HG03575 (cell line): ENCODE measurements around the gene MBOAT2.

Source experiments
- ATAC-seq: cut with Tn5 transposase; IDR thresholded peaks from one replicate; pipeline ENCODE4 v1.9.1; 2021; ENCODE audit not compliant: unreplicated experiment, insufficient number of reproducible peaks, low FRiP score; ENCODE audit errors: extremely low read depth

The MBOAT2 gene

GRCh38 chr2:9021563-9022211 is 18.2 kb upstream of the MBOAT2 start:
- no peak for ATAC-seq

- no peak for ATAC-seq
Measured at GRCh38 chr2:9020267-9020666, 16.8 kb upstream of the MBOAT2 start.

- no peak for ATAC-seq
Measured at GRCh38 chr2:9018534-9018933, 15.1 kb upstream of the MBOAT2 start.

GRCh38 chr2:9018109-9018508 is 14.6 kb upstream of the MBOAT2 start:
- ATAC-seq: no peak

- ATAC-seq: no peak
Measured at GRCh38 chr2:9017411-9017810, 13.9 kb upstream of the MBOAT2 start.

GRCh38 chr2:9015998-9016397 is 12.5 kb upstream of the MBOAT2 start:
- ATAC-seq: no peak

- no peak for ATAC-seq
Measured at GRCh38 chr2:9013403-9013802, 9.9 kb upstream of the MBOAT2 start.

GRCh38 chr2:9010866-9011265 is 7.4 kb upstream of the MBOAT2 start:
- no peak for ATAC-seq

- no peak for ATAC-seq
Measured at GRCh38 chr2:9008951-9009664, 5.6 kb upstream of the MBOAT2 start.

GRCh38 chr2:9006368-9006767 is 2.9 kb upstream of the MBOAT2 start:
- ATAC-seq: no peak

GRCh38 chr2:9004338-9005204 is 1.1 kb upstream of the MBOAT2 start:
- ATAC-seq: no peak

- no peak for ATAC-seq
Measured at GRCh38 chr2:9003366-9003615, 193 bp downstream of the MBOAT2 start.

- no peak for ATAC-seq
Measured at GRCh38 chr2:9002637-9003365, 683 bp downstream of the MBOAT2 start.

- no peak for ATAC-seq
Measured at GRCh38 chr2:9002313-9002636, 1.2 kb downstream of the MBOAT2 start.

- no peak for ATAC-seq
Measured at GRCh38 chr2:9001778-9002177, 1.7 kb downstream of the MBOAT2 start.

- ATAC-seq: no peak
Measured at GRCh38 chr2:9001229-9001628, 2.3 kb downstream of the MBOAT2 start.

- ATAC-seq: no peak
Measured at GRCh38 chr2:9000442-9000841, 3.0 kb downstream of the MBOAT2 start.

- ATAC-seq: no peak
Measured at GRCh38 chr2:8999797-9000196, 3.7 kb downstream of the MBOAT2 start.

GRCh38 chr2:8999102-8999446 is 4.4 kb downstream of the MBOAT2 start:
- ATAC-seq: no peak
